Measurements from ENCODE around the gene SHQ1.

The SHQ1 gene

GRCh38 chr3:72847751-72848702 is at the start of gene SHQ1 (continued):
- TF ChIP-seq ZNF157 (tag by site-specific recombination; IDR thresholded peaks at IDR 0.05) (no peak), ZNF791 (tag by site-specific recombination; IDR thresholded peaks at IDR 0.05) (no peak), GLI2 (tag by site-specific recombination; IDR thresholded peaks at IDR 0.05; ENCODE audit: borderline replicate concordance, low read depth) (no peak), ZFP69B (tag by site-specific recombination; IDR thresholded peaks at IDR 0.05) (no peak), SCRT1 (tag by site-specific recombination; IDR thresholded peaks at IDR 0.05; ENCODE audit: borderline replicate concordance) (no peak), ZNF202 (tag by site-specific recombination; IDR thresholded peaks at IDR 0.05; ENCODE audit: borderline replicate concordance) (no peak), ZNF341 (tag by site-specific recombination; IDR thresholded peaks at IDR 0.05; ENCODE audit: low read depth) (no peak), ZNF335 (tag by site-specific recombination; conservative IDR thresholded peaks at IDR 0.05) (peak; percentile 63), ZNF510 (tag by site-specific recombination; IDR thresholded peaks at IDR 0.05; ENCODE audit: insufficient replicate concordance) (no peak), PRDM6 (tag by site-specific recombination; IDR thresholded peaks at IDR 0.05) (no peak), ZNF518A (tag by site-specific recombination; conservative IDR thresholded peaks at IDR 0.05; ENCODE audit: low read depth) (peak; percentile 62), ZNF561 (tag by site-specific recombination; IDR thresholded peaks at IDR 0.05; ENCODE audit: borderline replicate concordance) (no peak)

- Histone ChIP-seq H3K36me3 (ENCODE audit: control insufficient read depth in 2 of 2, insufficient read depth in 1 of 2, low read length in 2 of 2) (no peaks in the 10 kb centered on the region), H3K27ac (ENCODE audit: extremely low read depth, low read depth, low read length) (no peak overlapping the region), H3K4me3 (ENCODE audit: low read depth, low read length) (no peak overlapping the region), H3K9me3 (ENCODE audit: control insufficient read depth, insufficient read depth, low read depth, low read length) (no peaks in the 10 kb centered on the region), H3K4me1 (ENCODE audit: control insufficient read depth, insufficient read depth, low read length) (peaks cover 6% of the 10 kb centered on the region)
- POLR2A ChIA-PET, result no interaction called here
- CTCF ChIA-PET, result interaction anchor here (0.7 kb wide), 1 partner anchor 13 kb away, joined by 3 read pairs; no protein-coding TSS in a partner anchor
- TF ChIP-seq SP3 (tag by site-specific recombination; IDR thresholded peaks at IDR 0.05) (no peak), ZNF266 (tag by site-specific recombination; IDR thresholded peaks at IDR 0.05; ENCODE audit: low read depth) (no peak), ZNF510 (tag by site-specific recombination; IDR thresholded peaks at IDR 0.05; ENCODE audit: insufficient replicate concordance) (no peak), ATF2 (tag by site-specific recombination; IDR thresholded peaks at IDR 0.05; ENCODE audit: low read depth) (no peak), BCL11A (tag by site-specific recombination; IDR thresholded peaks at IDR 0.05; ENCODE audit: low read depth) (no peak), TSHZ1 (tag by site-specific recombination; IDR thresholded peaks at IDR 0.05; ENCODE audit: borderline replicate concordance) (no peak), ZNF560 (tag by site-specific recombination; IDR thresholded peaks at IDR 0.05; ENCODE audit: borderline replicate concordance) (no peak), SETDB1 (IDR thresholded peaks at IDR 0.05; ENCODE audit: insufficient read length, low read length) (no peak), PBX3 (CRISPR knock-in tag; IDR thresholded peaks at IDR 0.05) (no peak), KLF17 (tag by site-specific recombination; IDR thresholded peaks at IDR 0.05) (no peak)
Measured at GRCh38 chr3:72897758-72898007, 49.4 kb upstream of the SHQ1 start.

Measured in HEK293 (cell line).